Erythroblast (primary cell): ENCODE data around the gene TFAP2E.

Experiments
- GATA1 ChIP-seq: IDR thresholded peaks from 2 replicates; pipeline ENCODE4 v1.6.1; 2011; ENCODE audit warnings: low read depth, mild to moderate bottlenecking, control low read depth, low read length, moderate library complexity
- POLR2A ChIP-seq: IDR thresholded peaks from 2 replicates; pipeline ENCODE4 v1.6.1; 2011; ENCODE audit warnings: mild to moderate bottlenecking, low read length

- TF ChIP-seq POLR2A (no peak), GATA1 (no peak)
Observed at GRCh38 chr1:35564884-35565741, 8.0 kb upstream of the TFAP2E start.
